Thyroid gland (tissue), 4 donors: ENCODE measurements around the gene CCDC157.

Experiments
- CTCF ChIP-seq, 6 experiments: fragments of 200-600 bp in 3 of 6; fragments of 450-650 bp in 3 of 6; sonication (generic) in 3 of 6; IDR thresholded peaks; one replicate each; pipeline ENCODE4 v1.5.1; 2016 to 2019; ENCODE audit warnings: antibody characterized with exemption in 6 of 6, mild to moderate bottlenecking in 2 of 6, inconsistent platforms in 1 of 6, moderate library complexity in 1 of 6
- POLR2A ChIP-seq, 2 donors: fragments of 450-650 bp; IDR thresholded peaks; one replicate each; pipeline ENCODE4 v1.6.1; 2017; ENCODE audit warnings: antibody characterized with exemption in 2 of 2, mild to moderate bottlenecking in 2 of 2, moderate library complexity in 1 of 2

DNA sequence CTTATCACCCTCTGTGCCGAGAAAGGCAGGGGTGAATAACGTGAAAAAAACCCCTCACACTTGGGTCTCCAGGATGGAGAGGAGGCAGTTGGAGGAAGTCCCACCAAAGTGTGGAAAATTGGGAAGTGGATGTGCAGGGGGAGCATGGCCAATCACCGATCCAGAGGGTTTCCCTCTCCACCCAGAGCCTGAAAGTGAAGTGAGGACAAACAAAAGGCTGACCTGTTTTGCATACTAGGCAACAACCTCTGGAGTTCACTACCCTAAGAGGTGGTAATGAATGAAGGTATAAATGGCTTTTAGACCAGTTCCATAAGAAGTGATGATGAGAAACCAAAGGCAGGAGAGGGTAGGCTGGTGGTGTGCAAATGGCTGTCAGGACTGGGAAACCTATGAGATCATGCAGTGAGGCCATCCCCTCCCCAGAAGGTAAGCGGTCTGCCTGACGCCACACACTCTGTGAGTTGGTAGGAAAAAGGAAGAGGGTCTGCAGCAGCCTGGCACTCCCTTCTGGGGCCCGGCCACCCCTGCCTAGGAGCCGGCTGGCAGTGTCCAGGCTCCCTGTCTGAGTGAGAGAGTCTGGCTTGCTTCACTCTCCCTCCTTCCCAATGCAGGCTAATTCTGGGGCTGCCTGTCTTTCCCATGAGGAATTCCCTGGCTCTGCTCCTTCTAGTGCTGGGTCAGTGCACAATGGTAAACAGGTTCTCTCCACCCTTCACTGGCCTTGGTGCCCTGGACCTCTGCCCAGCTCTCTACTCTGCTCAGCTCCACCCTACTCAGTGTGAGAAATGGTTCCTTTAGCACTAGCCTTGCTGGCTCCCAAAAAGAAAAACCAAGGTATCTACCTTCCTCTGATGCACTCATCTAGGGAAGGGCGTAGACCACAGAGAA, 45.7 kb upstream of the CCDC157 start:
- TF ChIP-seq POLR2A (IDR thresholded peaks at IDR 0.05) (peak in 1 of 2 donors; percentile 56), CTCF (IDR thresholded peaks at IDR 0.05) (no peak)
